K562 (cell line): ENCODE measurements around the gene CBFA2T3. TPM values are rescaled to one million over a fixed set of nuclear protein-coding genes. Genes with fewer than 3 reads are reported as not detected.

Source experiments
- ATAC-seq: fragments of 200-7000 bp; cut with Tn5 transposase; 3 replicates; pipeline ENCODE4 v1.9.1; 2020; ENCODE audit warnings: moderate library complexity
- BruUV-seq: library from RNA; stranded (reverse); fragments of 400-500 nt; replicated peaks from 2 replicates; lab custom pipeline; 2021; lab: Mats Ljungman, UMichigan
- CTCF ChIA-PET: fragments of 300-600 bp; formaldehyde crosslinking; extraction: SDS; loops from one replicate; lab custom pipeline; 2021; ENCODE audit warnings: low intra/inter-chr PET ratio; lab: Yijun Ruan, JAX
- POLR2A ChIA-PET: fragments of 300-600, 350-650 bp; sonication (Branson Sonifier 250); formaldehyde crosslinking; extraction: SDS; loops from one replicate; lab custom pipeline; 2021; ENCODE audit warnings: antibody characterized with exemption, inconsistent platforms; lab: Yijun Ruan, JAX
- DNase-seq, 4 experiments: peaks; one replicate each; pipeline versions ENCODE4 v3.0.0 to v3.0.0-alpha.2; 2011 to 2018; ENCODE audit warnings: low spot score in 3 of 4, mixed read lengths in 3 of 4; ENCODE audit errors: extremely low read depth in 1 of 4
- FAIRE-seq: peaks from 2 replicates; lab custom pipeline; 2011; peaks lifted over from hg19 to GRCh38; lab: Jason Lieb, UNC
- H2AFZ ChIP-seq: 2 replicates; pipeline ENCODE4 v1.6.0; 2011; ENCODE audit warnings: low read depth, low read length, control low read depth, inconsistent platforms
- H3K27ac ChIP-seq: fragments of 200-600 bp; 3 replicates; pipeline ENCODE4 v1.8.0; 2011; ENCODE audit warnings: low read depth, mild to moderate bottlenecking, control low read depth, inconsistent platforms, low read length, moderate library complexity, mixed read lengths; ENCODE audit errors: extremely low read depth
- H3K27me3 ChIP-seq, 2 experiments: fragments of 300-600 bp in 1 of 2; 2 replicates in 1 of 2; 3 replicates in 1 of 2; pipeline versions ENCODE4 v1.6.0 to v1.8.0; 2011; ENCODE audit warnings: inconsistent platforms in 2 of 2, low read length in 2 of 2, mild to moderate bottlenecking in 1 of 2, mixed read lengths in 1 of 2, moderate library complexity in 1 of 2; ENCODE audit not compliant: control insufficient read depth in 2 of 2, insufficient read depth in 2 of 2
- H3K36me3 ChIP-seq: fragments of 300-600 bp; 3 replicates; pipeline ENCODE4 v1.8.0; 2011; ENCODE audit warnings: mild to moderate bottlenecking, low read length, inconsistent platforms; ENCODE audit not compliant: control insufficient read depth, insufficient read depth
- H3K4me1 ChIP-seq, 2 experiments: fragments of 200-600 bp in 1 of 2; replicated peaks in 1 of 2; 2 replicates in 1 of 2; 3 replicates in 1 of 2; pipeline versions ENCODE4 v1.5.1 to v1.8.0; 2011; ENCODE audit warnings: inconsistent platforms in 2 of 2, low read length in 2 of 2, mild to moderate bottlenecking in 1 of 2, mixed read lengths in 1 of 2, moderate library complexity in 1 of 2; ENCODE audit not compliant: control insufficient read depth in 2 of 2, insufficient read depth in 2 of 2
- H3K4me2 ChIP-seq: 2 replicates; pipeline ENCODE4 v1.6.1; 2011; ENCODE audit warnings: low read length, control low read depth, inconsistent platforms, mixed read lengths; ENCODE audit not compliant: insufficient read depth
- H3K4me3 ChIP-seq: fragments of 200-600 bp; sonication (generic), shearing (Covaris generic); 2 replicates; pipeline ENCODE4 v1.5.1; 2016; ENCODE audit warnings: control low read depth, inconsistent platforms
- H3K79me2 ChIP-seq: fragments of 200-600 bp; 3 replicates; pipeline ENCODE4 v1.8.0; 2011; ENCODE audit warnings: low read length, inconsistent platforms; ENCODE audit not compliant: control insufficient read depth, insufficient read depth
- H3K9ac ChIP-seq, 2 experiments: 2 replicates each; pipeline versions ENCODE4 v1.6.0 to v1.6.1; 2011; ENCODE audit warnings: low read depth in 2 of 2, low read length in 2 of 2, control low read depth in 1 of 2, inconsistent platforms in 1 of 2, mild to moderate bottlenecking in 1 of 2, mixed read lengths in 1 of 2; ENCODE audit not compliant: insufficient read depth in 1 of 2
- H3K9me1 ChIP-seq: one replicate; pipeline ENCODE4 v1.6.0; 2011; ENCODE audit warnings: inconsistent platforms, mild to moderate bottlenecking, low read length, moderate library complexity; ENCODE audit not compliant: control insufficient read depth, insufficient read depth
- H3K9me3 ChIP-seq: replicated peaks from 2 replicates; pipeline ENCODE4 v1.5.1; 2011; ENCODE audit warnings: low read depth, low read length, inconsistent platforms; ENCODE audit not compliant: control insufficient read depth, insufficient read depth
- H4K20me1 ChIP-seq: replicated peaks from 2 replicates; pipeline ENCODE4 v1.6.1; 2011; ENCODE audit warnings: low read length, inconsistent platforms, mixed read lengths; ENCODE audit not compliant: control insufficient read depth, insufficient read depth
- ATF2 ChIP-seq: sonication (generic); formaldehyde crosslinking; IDR thresholded peaks from 2 replicates; pipeline ENCODE4 v1.8.1; 2022; ENCODE audit warnings: missing genetic modification reagents
- CCAR2 ChIP-seq: fragments of 200-400 bp; formaldehyde crosslinking; IDR thresholded peaks from 2 replicates; pipeline ENCODE4 v1.6.1; 2017; ENCODE audit warnings: mild to moderate bottlenecking, low read depth, low read length
- MLLT1 ChIP-seq, 2 experiments: fragments of 450-650 bp; IDR thresholded peaks; 2 replicates each; pipeline ENCODE4 v1.6.1; 2016
- PCBP1 ChIP-seq: fragments of 200-400 bp; formaldehyde crosslinking; IDR thresholded peaks from 2 replicates; pipeline ENCODE4 v1.6.1; 2018; ENCODE audit warnings: mild to moderate bottlenecking, low read depth, low read length; ENCODE audit not compliant: poor library complexity, severe bottlenecking
- POLR2G ChIP-seq: fragments of 200-400 bp; formaldehyde crosslinking; IDR thresholded peaks from 2 replicates; pipeline ENCODE4 v1.6.1; 2017; ENCODE audit warnings: low read depth, mild to moderate bottlenecking, antibody characterized with exemption, low read length, moderate library complexity
- ZZZ3 ChIP-seq: fragments of 450-650 bp; IDR thresholded peaks from 2 replicates; pipeline ENCODE4 v1.6.1; 2016; ENCODE audit warnings: antibody characterized with exemption, mild to moderate bottlenecking, moderate library complexity
- WGBS: fragments of 100-300 bp; shearing (Covaris generic); methylation state at CpG from one replicate; pipeline ENCODE4 v1.1.6; 2016; ENCODE audit warnings: low coverage, mixed read lengths; ENCODE audit not compliant: insufficient coverage; ENCODE audit errors: missing lambda C conversion rate; 5-methylcytosine and 5-hydroxymethylcytosine counted together
- in situ Hi-C: fragments of 300-500 bp; cut with MboI; formaldehyde crosslinking; loops from 4 replicates; pipeline ENCODE4 v1.15.0; 2018; ENCODE audit warnings: inconsistent platforms, mixed read lengths
- intact Hi-C: fragments of 100-400 bp; cut with micrococcal nuclease; formaldehyde crosslinking; loops from 2 replicates; pipeline ENCODE4 v1.14.2; 2022
- polyA plus RNA-seq, 8 experiments: library from polyadenylated mRNA; depleted of rRNA in 4 of 8; stranded (reverse) in 5 of 8; unstranded in 3 of 8; fragments of >200 nt; fragmentation: Nextera tagmentation in 2 of 8; fragmentation: Illumina TruSeq in 1 of 8; extraction: Ambion mirVana in 2 of 8; extraction: Trizol in 1 of 8; gene quantifications; 2 replicates each; pipeline versions ENCODE4 v1.2.1 to v1.2.3, GENCODE V29; 2011 to 2014; ENCODE audit warnings: inconsistent platforms in 1 of 8, missing spikeins in 1 of 8
- total RNA-seq, 7 experiments: library from RNA; depleted of rRNA in 6 of 7; stranded (reverse); fragments of >200 nt in 6 of 7; fragmentation: Illumina TruSeq in 2 of 7; extraction: Trizol in 2 of 7; gene quantifications; 2 replicates each; pipeline versions ENCODE4 v1.2.1 to v1.2.3, GENCODE V29; 2011 to 2021; ENCODE audit warnings: low replicate concordance in 1 of 7

The CBFA2T3 gene
- total and polyA plus RNA-seq, 9 of the 15 experiments (the other 6 are each of a cell fraction or from before 2014, with no cell fraction given) = 2.3 to 145 (median 6.7) TPM

GRCh38 chr16:88939972-88940861 is 36.8 kb downstream of the CBFA2T3 start (continued):
- TF ChIP-seq PCBP1 (peak; percentile 25), MLLT1 (IDR thresholded peaks at IDR 0.05) (no peak), POLR2G (peak; percentile 73)

DNA sequence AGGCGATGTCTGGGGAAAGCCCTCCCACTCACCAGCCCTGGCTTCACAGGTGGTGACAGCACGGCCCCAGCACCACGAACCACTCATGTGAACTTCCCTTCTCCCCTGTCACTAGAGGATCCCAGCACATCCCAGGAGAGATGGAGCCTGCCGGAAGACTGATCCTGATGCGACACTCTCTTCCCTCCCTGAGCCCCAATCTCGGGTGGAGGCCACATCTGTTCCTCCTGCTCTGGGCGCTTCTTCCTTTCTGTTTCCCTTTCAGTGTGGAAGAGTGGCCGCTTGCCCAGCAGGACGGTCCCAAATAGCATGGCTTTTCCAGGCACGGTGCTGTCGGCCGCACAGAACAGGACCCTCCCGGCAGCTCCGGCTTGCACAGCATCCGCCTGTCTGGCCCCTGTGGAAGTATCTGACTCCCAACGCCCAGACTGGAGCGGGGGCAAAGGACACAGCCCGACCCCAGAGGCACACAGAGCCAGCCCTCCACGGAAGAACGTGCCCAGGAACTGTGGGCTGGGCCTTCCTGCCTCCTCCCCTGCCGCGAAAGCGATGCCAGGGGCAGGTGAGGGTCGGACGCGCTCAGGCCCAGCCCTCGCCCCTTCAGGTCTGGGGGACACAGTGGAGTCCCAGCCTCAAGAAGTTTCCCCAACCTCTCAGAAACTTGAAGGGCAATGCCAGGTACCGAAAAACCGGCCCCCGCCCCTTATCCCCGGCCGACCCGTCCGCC is 37.6 kb downstream of the CBFA2T3 start:
- H3K9ac ChIP-seq = peak overlapping the region in 1 of 2 experiments; percentile 45; a peak in 1 of 4 replicates
- no peak overlapping the region for H3K4me3 ChIP-seq
- ATAC-seq (no peak), DNase-seq (no peak), FAIRE-seq (no peak)
- no TSS peak for BruUV-seq
- H3K79me2 ChIP-seq = peaks cover 89% of the 10 kb centered on the region
- peaks cover 0 to 73% of the 10 kb centered on the region in 2 experiments; a peak in 2 of 5 replicates for H3K4me1 ChIP-seq
- no peak overlapping the region for H3K27ac ChIP-seq
- H3K36me3 ChIP-seq = peaks cover 76% of the 10 kb centered on the region
- ChIA-PET POLR2A (interaction anchor here (0.5 kb wide), 1 partner anchor 55 kb away, joined by 3 read pairs; no protein-coding TSS in a partner anchor), CTCF (no interaction called here)
- in situ Hi-C loops (no loop called here), intact Hi-C loops (no loop called here)
- H4K20me1 ChIP-seq = peaks cover 6% of the 10 kb centered on the region; the same call in 1 of the 2 replicates
- no peak for TF ChIP-seq ZZZ3
- TF ChIP-seq ATF2 = no peak
- no peak for TF ChIP-seq CCAR2
- H3K27me3 ChIP-seq = no peaks in the 10 kb centered on the region
- H3K4me2 ChIP-seq = no peak overlapping the region
- H3K9me1 ChIP-seq = no peaks in the 10 kb centered on the region
- WGBS = 96% methylated on average over 21 of the region's 34 CpGs
- H3K9me3 ChIP-seq = peaks cover 2% of the 10 kb centered on the region
- no peak overlapping the region for H2AFZ ChIP-seq
